Adipose tissue (tissue), 3 donors: ENCODE results near the gene SLC5A6. TPM values are rescaled to one million over a fixed set of nuclear protein-coding genes. Genes with fewer than 3 reads are reported as not detected.

ENCODE experiments used
- H3K27ac ChIP-seq: one replicate; pipeline ENCODE4 v1.5.1; 2013; ENCODE audit warnings: low read depth, low read length
- WGBS, 3 donors: extraction: QIAGEN DNeasy Blood & Tissue Kit; methylation state at CpG; one replicate each; pipeline ENCODE4 v1.1.7; 2013; 5-methylcytosine and 5-hydroxymethylcytosine counted together
- polyA plus RNA-seq, 3 donors: library from polyadenylated mRNA; stranded (reverse); fragments of 200-250 nt; gene quantifications; one replicate each; pipeline ENCODE4 v1.2.3, GENCODE V29; 2013
- donor health status: healthy with polysubstance abuse.
- donor health status: Bipolar disorder and iron deficiency.
- donor health status: healthy.

SLC5A6 gene
- polyA plus RNA-seq, 3 donors = 23.4 to 287 (median 33.4) TPM

GRCh38 chr2:27158468-27158867, 53.6 kb downstream of the SLC5A6 start:
- 55 to 78% (median 75%) methylated on average over 6 of the region's 6 CpGs for WGBS, 3 donors
- no peak overlapping the region for H3K27ac ChIP-seq

- H3K27ac ChIP-seq = no peak overlapping the region
- WGBS, 3 donors = 67 to 80% (median 76%) methylated on average over 9 of the region's 9 CpGs
These were observed 57.0 kb downstream of the SLC5A6 start for GRCh38 chr2:27155069-27155520.

- H3K27ac ChIP-seq = no peak overlapping the region
- WGBS, 3 donors = 59 to 81% (median 61%) methylated on average over 6 of the region's 6 CpGs
These were observed 57.6 kb downstream of the SLC5A6 start for GRCh38 chr2:27154488-27154887.

- WGBS, 3 donors = 72 to 84% (median 76%) methylated on average over 2 of the region's 2 CpGs
These were observed 59.1 kb downstream of the SLC5A6 start for GRCh38 chr2:27152796-27153464.

GRCh38 chr2:27152102-27152795, 59.8 kb downstream of the SLC5A6 start:
- no peak overlapping the region for H3K27ac ChIP-seq
- 86 to 89% (median 89%) methylated on average over 8 of the region's 8 CpGs for WGBS, 3 donors

More at GRCh38 chr2:27152796-27153464, 59.1 kb downstream of the SLC5A6 start:
- H3K27ac ChIP-seq = no peak overlapping the region

GRCh38 chr2:27150639-27151230, 61.3 kb downstream of the SLC5A6 start:
- WGBS, 3 donors = 73 to 85% (median 77%) methylated on average over 8 of the region's 8 CpGs
- H3K27ac ChIP-seq = no peak overlapping the region

Other genes starting within 250 kb of the SLC5A6 start
- 10 to 100 TPM; 12.6 to 44.6 (median 23.8) TPM for gene MAPRE3, start 241.6 kb downstream of the SLC5A6 start, polyA plus RNA-seq
- 10 to 100 TPM; 48.7 to 78.3 (median 55.6) TPM for gene TMEM214, start 179.3 kb downstream of the SLC5A6 start, polyA plus RNA-seq
- gene AGBL5, start 160.6 kb downstream of the SLC5A6 start, polyA plus RNA-seq = 10 to 100 TPM in 1 of 3 donors, 1 to 10 TPM in 2; 7.4 to 11.2 (median 7.8) TPM
- gene OST4, start 140.6 kb downstream of the SLC5A6 start, polyA plus RNA-seq = 100 to 1,000 TPM; 219 to 750 (median 448) TPM
- 10 to 100 TPM in 2 of 3 donors, 1 to 10 TPM in 1; 9.5 to 57.4 (median 33.6) TPM for gene EMILIN1, start 133.7 kb downstream of the SLC5A6 start, polyA plus RNA-seq
- gene KHK, start 125.5 kb downstream of the SLC5A6 start, polyA plus RNA-seq = 10 to 100 TPM in 1 of 3 donors, 1 to 10 TPM in 2; 1.8 to 12.9 (median 4.4) TPM
- 10 to 100 TPM in 1 of 3 donors, 1 to 10 TPM in 2; 3.3 to 12.7 (median 5.0) TPM for gene CGREF1, start 93.1 kb downstream of the SLC5A6 start, polyA plus RNA-seq
- 1 to 10 TPM in 2 of 3 donors, under 1 TPM in 1; 0.79 to 1.4 (median 1.2) TPM for gene ABHD1, start 88.5 kb downstream of the SLC5A6 start, polyA plus RNA-seq
- gene PREB, start 77.6 kb downstream of the SLC5A6 start, polyA plus RNA-seq = 10 to 100 TPM; 51.7 to 66.5 (median 51.8) TPM
- not detected for gene PRR30, start 72.9 kb downstream of the SLC5A6 start, polyA plus RNA-seq
- under 1 TPM; 0.01 to 0.22 (median 0.18) TPM for gene TCF23, start 63.3 kb downstream of the SLC5A6 start, polyA plus RNA-seq
- 100 to 1,000 TPM in 2 of 3 donors, 10 to 100 TPM in 1; 93.7 to 176 (median 170) TPM for gene ATRAID, start 227 bp downstream of the SLC5A6 start, polyA plus RNA-seq
- gene CAD, start 5.1 kb upstream of the SLC5A6 start, polyA plus RNA-seq = 10 to 100 TPM; 11.1 to 18.6 (median 15.9) TPM
- under 1 TPM; 0.08 to 0.22 (median 0.22) TPM for gene SLC30A3, start 50.8 kb upstream of the SLC5A6 start, polyA plus RNA-seq
- under 1 TPM in 1 of 3 donors, not detected in 2; 0.07 TPM for gene DNAJC5G, start 63.2 kb upstream of the SLC5A6 start, polyA plus RNA-seq
- gene TRIM54, start 70.2 kb upstream of the SLC5A6 start, polyA plus RNA-seq = 1 to 10 TPM in 1 of 3 donors, under 1 TPM in 2; 0.03 to 1.3 (median 0.90) TPM
- gene UCN, start 96.2 kb upstream of the SLC5A6 start, polyA plus RNA-seq = 1 to 10 TPM in 2 of 3 donors, under 1 TPM in 1; 0.83 to 1.8 (median 1.7) TPM
- 100 to 1,000 TPM in 1 of 3 donors, 10 to 100 TPM in 2; 39.8 to 103 (median 76.3) TPM for gene MPV17, start 110.8 kb upstream of the SLC5A6 start, polyA plus RNA-seq
- gene GTF3C2, start 144.5 kb upstream of the SLC5A6 start, polyA plus RNA-seq = 10 to 100 TPM; 18.0 to 23.9 (median 21.4) TPM
- 10 to 100 TPM; 37.7 to 42.5 (median 40.6) TPM for gene EIF2B4, start 158.1 kb upstream of the SLC5A6 start, polyA plus RNA-seq
- 100 to 1,000 TPM in 2 of 3 donors, 10 to 100 TPM in 1; 49.3 to 104 (median 101) TPM for gene SNX17, start 158.3 kb upstream of the SLC5A6 start, polyA plus RNA-seq
- gene ZNF513, start 168.5 kb upstream of the SLC5A6 start, polyA plus RNA-seq = 10 to 100 TPM in 2 of 3 donors, 1 to 10 TPM in 1; 8.6 to 19.9 (median 12.5) TPM
- 10 to 100 TPM; 40.7 to 79.5 (median 46.3) TPM for gene PPM1G, start 197.3 kb upstream of the SLC5A6 start, polyA plus RNA-seq
- 10 to 100 TPM; 44.9 to 67.0 (median 65.7) TPM for gene NRBP1, start 216.4 kb upstream of the SLC5A6 start, polyA plus RNA-seq
- gene KRTCAP3, start 230.1 kb upstream of the SLC5A6 start, polyA plus RNA-seq = 10 to 100 TPM in 1 of 3 donors, 1 to 10 TPM in 2; 2.4 to 52.8 (median 6.1) TPM